Progenitor cell of endocrine pancreas (in vitro differentiated cells): Measurements from ENCODE around the gene FAM83F. TPM values are rescaled to one million over a fixed set of nuclear protein-coding genes. Genes with fewer than 3 reads are reported as not detected.
"Not testable (repeated sequence)": the region's sequence is repeated elsewhere in the genome, so short reads cannot be mapped to it uniquely, and the experiment has no call there.

Experiments used
- DNase-seq: peaks from one replicate; pipeline ENCODE4 v3.0.0; 2021; ENCODE audit warnings: low spot score; ENCODE audit not compliant: unreplicated experiment
- H3K27ac Mint-ChIP-seq: 2 replicates; pipeline ENCODE4 v1.8.0; 2021; ENCODE audit warnings: mild to moderate bottlenecking, moderate library complexity, mixed read lengths
- H3K27me3 Mint-ChIP-seq: 2 replicates; pipeline ENCODE4 v1.8.0; 2021; ENCODE audit warnings: mixed read lengths
- H3K36me3 Mint-ChIP-seq: 2 replicates; pipeline ENCODE4 v1.8.0; 2022; ENCODE audit warnings: mixed read lengths; ENCODE audit not compliant: insufficient read depth
- H3K4me1 Mint-ChIP-seq: 2 replicates; pipeline ENCODE4 v1.8.0; 2021; ENCODE audit warnings: low read depth, mixed read lengths
- H3K4me3 Mint-ChIP-seq: 2 replicates; pipeline ENCODE4 v1.8.0; 2021; ENCODE audit warnings: low read depth, mild to moderate bottlenecking, moderate library complexity, mixed read lengths
- H3K9me3 Mint-ChIP-seq: 2 replicates; pipeline ENCODE4 v1.8.0; 2021; ENCODE audit warnings: low read depth, mixed read lengths
- total RNA-seq: library from RNA; stranded (reverse); gene quantifications from 2 replicates; pipeline ENCODE4 v1.2.1, GENCODE V29; 2021
- TF ChIP-seq, protein P1 (sequence below): fragments of 200-600 bp; sonication (generic); IDR thresholded peaks from one replicate; pipeline ENCODE4 v1.5.0; 2021; ENCODE audit warnings: antibody characterized with exemption, mild to moderate bottlenecking; ENCODE audit not compliant: unreplicated experiment

FAM83F gene
- total RNA-seq, 1 donor from 2014 or later: 19.8 TPM

- no peak overlapping the region for H3K4me3 Mint-ChIP-seq
- peaks cover 9% of the 10 kb centered on the region for H3K27me3 Mint-ChIP-seq
- DNase-seq: no peak
- H3K27ac Mint-ChIP-seq: no peak overlapping the region
- H3K4me1 Mint-ChIP-seq: peaks cover 15% of the 10 kb centered on the region
- TF ChIP-seq, protein P1, sequence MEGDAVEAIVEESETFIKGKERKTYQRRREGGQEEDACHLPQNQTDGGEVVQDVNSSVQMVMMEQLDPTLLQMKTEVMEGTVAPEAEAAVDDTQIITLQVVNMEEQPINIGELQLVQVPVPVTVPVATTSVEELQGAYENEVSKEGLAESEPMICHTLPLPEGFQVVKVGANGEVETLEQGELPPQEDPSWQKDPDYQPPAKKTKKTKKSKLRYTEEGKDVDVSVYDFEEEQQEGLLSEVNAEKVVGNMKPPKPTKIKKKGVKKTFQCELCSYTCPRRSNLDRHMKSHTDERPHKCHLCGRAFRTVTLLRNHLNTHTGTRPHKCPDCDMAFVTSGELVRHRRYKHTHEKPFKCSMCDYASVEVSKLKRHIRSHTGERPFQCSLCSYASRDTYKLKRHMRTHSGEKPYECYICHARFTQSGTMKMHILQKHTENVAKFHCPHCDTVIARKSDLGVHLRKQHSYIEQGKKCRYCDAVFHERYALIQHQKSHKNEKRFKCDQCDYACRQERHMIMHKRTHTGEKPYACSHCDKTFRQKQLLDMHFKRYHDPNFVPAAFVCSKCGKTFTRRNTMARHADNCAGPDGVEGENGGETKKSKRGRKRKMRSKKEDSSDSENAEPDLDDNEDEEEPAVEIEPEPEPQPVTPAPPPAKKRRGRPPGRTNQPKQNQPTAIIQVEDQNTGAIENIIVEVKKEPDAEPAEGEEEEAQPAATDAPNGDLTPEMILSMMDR: no peak
- H3K36me3 Mint-ChIP-seq: no peaks in the 10 kb centered on the region
- no peaks in the 10 kb centered on the region for H3K9me3 Mint-ChIP-seq
Observed at GRCh38 chr22:39949964-39950737, 44.6 kb upstream of the FAM83F start.

DNA sequence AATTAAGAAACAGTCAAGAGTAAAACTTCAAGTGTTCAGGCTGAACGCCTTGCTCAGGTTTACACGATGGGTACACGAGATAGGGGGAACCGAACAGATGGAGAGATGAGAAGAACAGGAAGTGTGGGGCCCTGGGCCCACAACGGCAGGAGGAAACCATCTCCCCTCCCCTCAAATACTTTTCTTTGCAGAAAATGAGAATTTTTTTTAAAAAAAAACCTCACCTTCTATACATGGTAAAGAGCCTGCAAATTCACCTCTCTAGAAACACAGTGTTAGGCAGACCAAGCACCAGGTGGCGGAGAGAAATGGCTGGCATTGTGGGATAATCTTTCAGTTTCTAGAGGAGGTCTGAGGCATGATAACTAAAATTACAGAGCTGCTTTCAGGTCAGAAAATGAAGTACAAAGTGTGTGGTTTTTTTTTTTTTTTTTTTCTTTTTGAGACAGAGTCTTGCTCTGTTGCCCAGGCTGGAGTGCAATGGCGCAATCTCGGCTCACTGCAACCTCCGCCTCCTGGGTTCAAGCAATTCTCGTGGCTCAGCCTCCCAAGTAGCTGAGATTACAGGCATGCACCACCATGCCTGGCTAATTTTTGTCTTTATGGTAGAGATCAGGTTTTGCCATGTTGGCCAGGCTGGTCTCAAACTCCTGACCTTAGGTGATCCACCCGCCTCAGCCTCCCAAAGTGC lies 43.0 kb upstream of the FAM83F start:
- H3K36me3 Mint-ChIP-seq, H3K4me1 Mint-ChIP-seq, H3K9me3 Mint-ChIP-seq, H3K4me3 Mint-ChIP-seq, H3K27ac Mint-ChIP-seq, H3K27me3 Mint-ChIP-seq, DNase-seq: not testable (repeated sequence)

- H3K4me3 Mint-ChIP-seq: no peak overlapping the region
- H3K27me3 Mint-ChIP-seq: peaks cover 9% of the 10 kb centered on the region
- no peaks in the 10 kb centered on the region for H3K36me3 Mint-ChIP-seq
- peaks cover 3% of the 10 kb centered on the region for H3K4me1 Mint-ChIP-seq
- TF ChIP-seq, protein P1: no peak
- H3K9me3 Mint-ChIP-seq: no peaks in the 10 kb centered on the region
- H3K27ac Mint-ChIP-seq: no peak overlapping the region
- no peak for DNase-seq
Observed at GRCh38 chr22:39952347-39952746, 42.4 kb upstream of the FAM83F start.

- Mint-ChIP-seq H3K4me3 (no peak overlapping the region), H3K27ac (no peak overlapping the region), H3K9me3 (no peaks in the 10 kb centered on the region), H3K36me3 (no peaks in the 10 kb centered on the region), H3K27me3 (peaks cover 11% of the 10 kb centered on the region), H3K4me1 (peaks cover 4% of the 10 kb centered on the region)
- TF ChIP-seq, protein P1: no peak
- no peak for DNase-seq
Observed at GRCh38 chr22:39953101-39953500, 41.7 kb upstream of the FAM83F start.

GRCh38 chr22:39954584-39955055 lies 40.1 kb upstream of the FAM83F start:
- no peaks in the 10 kb centered on the region for H3K9me3 Mint-ChIP-seq
- no peak overlapping the region for H3K27ac Mint-ChIP-seq
- peaks cover 4% of the 10 kb centered on the region for H3K4me1 Mint-ChIP-seq

More at GRCh38 chr22:39954584-39955055, 40.1 kb upstream of the FAM83F start:
- TF ChIP-seq, protein P1: no peak
- DNase-seq: no peak
- Mint-ChIP-seq H3K4me3 (no peak overlapping the region), H3K27me3 (peaks cover 14% of the 10 kb centered on the region), H3K36me3 (no peaks in the 10 kb centered on the region)
